Right lobe of liver (tissue), 6 donors: Measurements from ENCODE around the gene C3. TPM values are rescaled to one million over a fixed set of nuclear protein-coding genes. Genes with fewer than 3 reads are reported as not detected.
"Not testable (repeated sequence)": the region's sequence is repeated elsewhere in the genome, so short reads cannot be mapped to it uniquely, and the experiment has no call there.

Experiments used
- ATAC-seq, 4 donors: fragments of 200-7000 bp; cut with Tn5 transposase; one replicate each; pipeline ENCODE4 v1.9.1; 2020; ENCODE audit warnings: mild to moderate bottlenecking in 4 of 4, moderate library complexity in 4 of 4
- DNase-seq, 3 donors: peaks; one replicate each; pipeline ENCODE4 v3.0.0-alpha.2; 2020
- H3K27ac ChIP-seq, 3 donors: fragments of 200-600 bp; one replicate each; pipeline ENCODE4 v1.8.0; 2022
- H3K27me3 ChIP-seq, 2 donors: fragments of 200-600 bp; one replicate each; pipeline ENCODE4 v1.8.0; 2022
- H3K36me3 ChIP-seq, 4 donors: fragments of 200-600 bp; sonication (generic) in 1 of 4; one replicate each; pipeline versions ENCODE4 v1.5.1 to v1.8.0; 2017 to 2022; ENCODE audit warnings: control low read depth in 1 of 4
- H3K4me1 ChIP-seq, 4 donors: fragments of 200-600 bp; sonication (generic) in 1 of 4; one replicate each; pipeline versions ENCODE4 v1.5.1 to v1.8.0; 2017 to 2022; ENCODE audit warnings: control low read depth in 1 of 4
- H3K4me3 ChIP-seq, 3 donors: fragments of 200-600 bp; one replicate each; pipeline ENCODE4 v1.8.0; 2022
- H3K9me3 ChIP-seq, 4 donors: fragments of 200-600 bp; sonication (generic) in 1 of 4; one replicate each; pipeline versions ENCODE4 v1.5.1 to v1.8.0; 2017 to 2022; ENCODE audit warnings: control low read depth in 1 of 4
- POLR2A ChIP-seq: fragments of 450-650 bp; IDR thresholded peaks from one replicate; pipeline ENCODE4 v1.6.1; 2017; ENCODE audit warnings: antibody characterized with exemption, mild to moderate bottlenecking
- WGBS: methylation state at CpG from one replicate; pipeline ENCODE4 v1.1.6; 2018; ENCODE audit warnings: low coverage, low lambda C conversion rate; ENCODE audit not compliant: insufficient coverage; ENCODE audit errors: missing lambda C conversion rate; 5-methylcytosine and 5-hydroxymethylcytosine counted together
- intact Hi-C, 2 donors: fragments of 100-400 bp; cut with DNase I; formaldehyde crosslinking; loops; one replicate each; pipeline versions ENCODE4 v1.11.2 to v1.14.1; 2022
- total RNA-seq, 6 experiments: library from RNA; depleted of rRNA in 2 of 6; stranded (reverse); fragments of >200 nt in 2 of 6; fragmentation: NEBNext Ultra II Directional in 3 of 6; extraction: Animal tissue kit (Norgen Biotek cat#: 25700) in 3 of 6; gene quantifications; one replicate each; pipeline versions ENCODE4 v1.1.0 to v1.2.4, GENCODE V29; 2016 to 2023
- TF ChIP-seq, protein P1 (sequence below), 4 donors: fragments of 200-600 bp in 3 of 4; fragments of 450-650 bp in 1 of 4; IDR thresholded peaks; one replicate each; pipeline versions ENCODE4 v1.5.1 to v1.8.0; 2016 to 2022; ENCODE audit warnings: antibody characterized with exemption in 4 of 4, mild to moderate bottlenecking in 2 of 4
- donor health status: DM: no; HTN: yes; CAD: no.
- donor health status: DM: no; HTN: no; CAD: no.
- donor health status: DM: no; HTN: no; CAD: no.
- donor health status: DM: no; HTN: yes; CAD: no.
- donor health status: DM: no; HTN: yes; CAD: no.

C3 gene
- total RNA-seq, 6 experiments from 2014 or later, result 10,569 to 17,502 (median 15,749) TPM

DNA sequence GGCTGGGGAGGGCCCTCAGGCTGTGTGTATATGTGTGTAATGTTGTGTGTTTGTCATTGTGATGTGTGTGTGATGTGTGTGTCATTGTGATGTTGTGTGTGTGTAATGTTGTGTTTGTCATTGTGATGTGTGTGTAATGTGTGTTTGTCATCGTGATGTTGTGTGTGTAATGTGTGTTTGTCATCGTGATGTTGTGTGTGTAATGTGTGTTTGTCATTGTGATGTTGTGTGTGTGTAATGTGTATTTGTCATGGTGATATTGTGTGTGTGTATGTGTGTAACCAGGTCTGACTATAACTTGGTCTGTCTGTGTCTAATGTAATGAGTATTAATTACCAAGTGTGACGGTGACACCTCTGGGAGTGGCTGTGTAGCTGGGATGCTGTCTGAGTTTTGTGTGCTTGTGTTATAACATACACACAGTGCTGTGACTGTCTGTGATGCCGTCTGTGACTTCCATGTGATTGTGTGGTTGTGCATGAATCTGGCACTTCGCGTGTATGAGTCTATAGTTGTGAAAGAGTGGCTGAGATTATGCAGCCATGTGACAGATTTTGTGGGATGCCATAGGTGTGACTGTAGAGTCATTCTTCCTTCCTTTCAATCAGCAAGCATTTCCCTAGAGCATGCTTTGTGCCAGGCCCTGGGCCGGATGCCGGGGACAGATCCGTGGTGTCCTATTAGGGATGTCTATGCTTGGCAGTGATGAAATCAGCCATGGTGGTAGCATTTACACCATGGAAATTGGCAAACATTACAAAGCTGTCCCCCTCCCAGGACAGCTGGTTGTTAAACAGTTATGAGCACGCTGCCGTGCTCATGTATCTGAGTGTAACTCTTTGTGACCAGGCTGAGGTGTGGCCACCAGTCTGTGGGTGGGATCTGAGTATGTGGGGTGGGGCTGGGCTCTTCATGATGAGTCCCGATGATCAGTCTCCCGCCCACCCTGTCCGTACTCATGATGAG, 56.9 kb downstream of the C3 start:
- no peak overlapping the region for H3K4me3 ChIP-seq
- no peak overlapping the region for H3K27ac ChIP-seq
- no peaks in the 10 kb centered on the region for H3K9me3 ChIP-seq
- intact Hi-C loops, result no loop called here
- H3K4me1 ChIP-seq, result no peaks in the 10 kb centered on the region
- WGBS, result 53% methylated on average over 7 of the region's 14 CpGs
- no peaks in the 10 kb centered on the region for H3K27me3 ChIP-seq
- ATAC-seq, result peak; percentile 4 to 26 (median 14)
- no peak for DNase-seq
- peaks cover 0 to 10% (median 0%) of the 10 kb centered on the region in 4 donors for H3K36me3 ChIP-seq
- no peak for TF ChIP-seq POLR2A
- TF ChIP-seq, protein P1, sequence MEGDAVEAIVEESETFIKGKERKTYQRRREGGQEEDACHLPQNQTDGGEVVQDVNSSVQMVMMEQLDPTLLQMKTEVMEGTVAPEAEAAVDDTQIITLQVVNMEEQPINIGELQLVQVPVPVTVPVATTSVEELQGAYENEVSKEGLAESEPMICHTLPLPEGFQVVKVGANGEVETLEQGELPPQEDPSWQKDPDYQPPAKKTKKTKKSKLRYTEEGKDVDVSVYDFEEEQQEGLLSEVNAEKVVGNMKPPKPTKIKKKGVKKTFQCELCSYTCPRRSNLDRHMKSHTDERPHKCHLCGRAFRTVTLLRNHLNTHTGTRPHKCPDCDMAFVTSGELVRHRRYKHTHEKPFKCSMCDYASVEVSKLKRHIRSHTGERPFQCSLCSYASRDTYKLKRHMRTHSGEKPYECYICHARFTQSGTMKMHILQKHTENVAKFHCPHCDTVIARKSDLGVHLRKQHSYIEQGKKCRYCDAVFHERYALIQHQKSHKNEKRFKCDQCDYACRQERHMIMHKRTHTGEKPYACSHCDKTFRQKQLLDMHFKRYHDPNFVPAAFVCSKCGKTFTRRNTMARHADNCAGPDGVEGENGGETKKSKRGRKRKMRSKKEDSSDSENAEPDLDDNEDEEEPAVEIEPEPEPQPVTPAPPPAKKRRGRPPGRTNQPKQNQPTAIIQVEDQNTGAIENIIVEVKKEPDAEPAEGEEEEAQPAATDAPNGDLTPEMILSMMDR (IDR thresholded peaks at IDR 0.05), result no peak

DNA sequence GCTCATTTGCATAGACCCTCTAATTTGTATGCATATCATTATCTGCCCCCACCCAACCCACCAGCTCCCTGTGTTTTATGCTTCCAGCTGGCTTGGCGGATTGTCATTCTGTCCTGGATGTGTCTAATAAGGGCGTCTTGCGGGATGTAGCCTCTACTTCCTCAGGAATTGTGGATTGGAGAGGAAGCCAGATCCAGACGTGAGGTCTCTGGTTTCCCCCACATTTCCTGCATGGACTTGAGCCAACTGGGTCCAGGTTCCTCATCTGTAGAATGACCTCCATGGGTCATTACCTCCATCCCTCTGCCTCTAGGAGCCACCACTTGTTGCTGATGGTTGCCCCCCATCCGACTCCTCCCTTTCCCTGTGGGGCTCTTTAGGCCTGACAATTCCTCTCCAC, 57.7 kb downstream of the C3 start:
- Histone ChIP-seq H3K4me3 (no peak overlapping the region), H3K36me3 (peaks cover 0 to 10% (median 0%) of the 10 kb centered on the region in 4 donors), H3K4me1 (no peaks in the 10 kb centered on the region), H3K27ac (no peak overlapping the region), H3K9me3 (no peaks in the 10 kb centered on the region), H3K27me3 (no peaks in the 10 kb centered on the region)
- ATAC-seq (peak in 1 of 4 donors; percentile 0), DNase-seq (no peak)
- TF ChIP-seq POLR2A, result no peak
- TF ChIP-seq, protein P1 (IDR thresholded peaks at IDR 0.05), result no peak
- intact Hi-C loops, result no loop called here
- WGBS, result 54% methylated on average over 4 of the region's 5 CpGs

DNA sequence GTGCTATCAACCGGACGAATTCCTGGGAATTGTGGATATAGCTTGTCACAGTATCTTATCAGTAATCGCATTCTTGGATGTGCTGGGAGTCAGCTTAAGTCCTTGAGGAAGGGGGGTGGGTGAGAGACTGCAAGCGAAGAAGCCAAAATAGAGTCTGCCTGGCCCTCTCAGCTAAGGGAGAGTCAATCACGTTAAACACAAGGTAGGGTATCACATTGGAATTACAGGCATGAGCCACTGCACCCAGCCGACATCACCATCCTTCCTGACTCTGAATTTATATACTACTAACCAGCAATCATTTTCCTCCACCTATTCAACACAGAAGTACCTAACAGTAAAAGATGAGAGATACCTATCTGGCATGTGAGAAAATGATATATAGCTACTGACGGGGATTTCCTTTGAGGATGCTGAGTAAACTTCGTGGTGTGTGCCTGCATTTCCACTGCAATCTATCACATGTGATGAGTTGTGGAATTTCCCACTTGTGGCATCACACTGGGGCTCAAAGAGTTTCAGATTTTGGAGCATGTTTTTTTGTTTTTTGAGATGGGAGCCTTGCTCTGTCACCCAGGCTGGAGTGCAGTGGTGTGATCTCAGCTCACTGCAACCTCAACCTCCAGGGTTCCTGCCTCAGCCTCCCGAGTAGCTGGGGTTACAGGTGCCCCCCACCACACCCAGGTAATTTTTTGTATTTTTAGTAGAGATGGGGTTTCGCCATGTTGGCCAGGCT, 58.8 kb downstream of the C3 start:
- WGBS, result 14% methylated on average over 9 of the region's 10 CpGs
- DNase-seq, H3K4me1 ChIP-seq, H3K4me3 ChIP-seq, H3K27ac ChIP-seq, intact Hi-C loops, ATAC-seq, H3K36me3 ChIP-seq, H3K9me3 ChIP-seq, H3K27me3 ChIP-seq: not testable (repeated sequence)

DNA sequence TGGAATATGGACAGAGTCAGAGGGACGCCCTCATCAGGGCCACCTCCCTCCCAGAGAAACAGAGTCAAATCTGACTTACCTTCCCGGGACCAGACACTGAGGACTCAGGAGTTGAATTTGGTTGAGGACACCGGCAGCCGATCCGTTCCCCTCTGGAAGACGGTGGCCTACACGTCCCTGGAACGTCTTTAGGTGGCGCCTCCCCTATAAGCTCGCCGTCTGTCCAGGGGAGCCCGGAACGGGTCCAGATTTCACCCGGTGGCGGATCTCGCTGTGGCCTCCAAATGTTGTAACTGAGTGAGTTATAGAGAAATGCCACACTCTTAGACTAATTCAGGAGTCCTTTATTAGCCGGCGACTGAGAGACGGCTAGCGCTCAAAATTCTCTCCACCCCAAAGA, 59.5 kb downstream of the C3 start:
- intact Hi-C loops, result no loop called here
- ATAC-seq, result peak in 1 of 4 donors; percentile 3

DNA sequence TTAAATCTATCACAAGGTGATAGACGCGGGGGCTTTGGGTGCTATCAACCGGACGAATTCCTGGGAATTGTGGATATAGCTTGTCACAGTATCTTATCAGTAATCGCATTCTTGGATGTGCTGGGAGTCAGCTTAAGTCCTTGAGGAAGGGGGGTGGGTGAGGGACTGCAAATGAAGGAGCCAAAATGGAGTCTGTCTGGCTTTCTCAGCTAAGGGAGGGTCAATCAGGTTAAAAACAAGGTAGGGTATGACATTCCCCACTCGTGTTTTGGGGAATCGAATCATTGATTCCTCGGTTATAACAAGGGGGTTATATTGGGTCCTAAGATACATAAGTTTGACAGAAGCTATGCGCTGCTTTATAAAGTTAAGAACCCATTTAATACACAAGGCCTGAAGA, 64.1 kb downstream of the C3 start:
- not testable (repeated sequence) for DNase-seq, H3K27me3 ChIP-seq, H3K4me1 ChIP-seq, H3K4me3 ChIP-seq, ATAC-seq, H3K9me3 ChIP-seq, H3K27ac ChIP-seq, H3K36me3 ChIP-seq
- 49% methylated on average over 8 of the region's 9 CpGs for WGBS
- intact Hi-C loops, result loop anchor here in 1 of 2 donors (10.0 kb wide), 1 partner anchor 198 kb away; no protein-coding TSS in a partner anchor

More for the DNA sequence above, 59.5 kb downstream of the C3 start:
- H3K9me3 ChIP-seq, result no peaks in the 10 kb centered on the region
- no peak overlapping the region for H3K27ac ChIP-seq
- H3K4me3 ChIP-seq, result no peak overlapping the region
- no peaks in the 10 kb centered on the region for H3K4me1 ChIP-seq
- TF ChIP-seq, protein P1 (IDR thresholded peaks at IDR 0.05), result no peak
- no peak for TF ChIP-seq POLR2A
- 16% methylated on average over 7 of the region's 20 CpGs for WGBS
- no peak for DNase-seq
- peaks cover 0 to 6% (median 0%) of the 10 kb centered on the region in 4 donors for H3K36me3 ChIP-seq
- H3K27me3 ChIP-seq, result no peaks in the 10 kb centered on the region
